Ovary (tissue), 3 donors: Measurements from ENCODE around the gene SEMA5A.

Source experiments
- EP300 ChIP-seq: sonication (generic); formaldehyde crosslinking; IDR thresholded peaks from one replicate; pipeline ENCODE4 v1.6.1; 2017; ENCODE audit warnings: antibody characterized with exemption
- POLR2A ChIP-seq: fragments of 450-650 bp; IDR thresholded peaks from one replicate; pipeline ENCODE4 v1.6.1; 2017; ENCODE audit warnings: antibody characterized with exemption, mild to moderate bottlenecking, moderate library complexity
- TF ChIP-seq, protein P1 (sequence below), 3 donors: fragments of 450-650 bp in 2 of 3; fragments of 200-600 bp in 1 of 3; IDR thresholded peaks; one replicate each; pipeline versions ENCODE4 v1.5.1 to v1.8.0; 2016 to 2022; ENCODE audit warnings: antibody characterized with exemption in 3 of 3, mild to moderate bottlenecking in 1 of 3
- donor health status: DM: no; HTN: no; CAD: no.

DNA sequence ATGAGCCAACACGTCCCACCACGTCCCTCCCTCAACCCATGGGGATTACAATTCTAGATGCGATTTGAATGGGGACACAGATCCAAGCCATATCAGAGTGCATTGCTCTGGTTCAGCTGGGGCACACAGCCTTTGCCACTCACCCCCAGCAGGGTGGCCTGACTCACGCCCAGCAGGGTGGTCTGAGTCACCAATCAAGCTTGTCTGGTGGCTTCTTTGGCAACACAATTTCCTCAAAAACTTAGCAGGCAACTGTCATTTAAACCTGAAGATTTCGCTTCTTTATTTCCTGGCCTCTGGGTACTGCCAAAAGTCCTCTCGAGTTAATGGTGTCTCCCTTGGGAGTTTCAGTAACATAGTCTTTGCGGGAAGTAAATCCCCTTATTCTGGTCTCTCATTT is 16.3 kb upstream of the SEMA5A start:
- TF ChIP-seq, protein P1, sequence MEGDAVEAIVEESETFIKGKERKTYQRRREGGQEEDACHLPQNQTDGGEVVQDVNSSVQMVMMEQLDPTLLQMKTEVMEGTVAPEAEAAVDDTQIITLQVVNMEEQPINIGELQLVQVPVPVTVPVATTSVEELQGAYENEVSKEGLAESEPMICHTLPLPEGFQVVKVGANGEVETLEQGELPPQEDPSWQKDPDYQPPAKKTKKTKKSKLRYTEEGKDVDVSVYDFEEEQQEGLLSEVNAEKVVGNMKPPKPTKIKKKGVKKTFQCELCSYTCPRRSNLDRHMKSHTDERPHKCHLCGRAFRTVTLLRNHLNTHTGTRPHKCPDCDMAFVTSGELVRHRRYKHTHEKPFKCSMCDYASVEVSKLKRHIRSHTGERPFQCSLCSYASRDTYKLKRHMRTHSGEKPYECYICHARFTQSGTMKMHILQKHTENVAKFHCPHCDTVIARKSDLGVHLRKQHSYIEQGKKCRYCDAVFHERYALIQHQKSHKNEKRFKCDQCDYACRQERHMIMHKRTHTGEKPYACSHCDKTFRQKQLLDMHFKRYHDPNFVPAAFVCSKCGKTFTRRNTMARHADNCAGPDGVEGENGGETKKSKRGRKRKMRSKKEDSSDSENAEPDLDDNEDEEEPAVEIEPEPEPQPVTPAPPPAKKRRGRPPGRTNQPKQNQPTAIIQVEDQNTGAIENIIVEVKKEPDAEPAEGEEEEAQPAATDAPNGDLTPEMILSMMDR (IDR thresholded peaks at IDR 0.05), result no peak
- TF ChIP-seq POLR2A, result no peak
- no peak for TF ChIP-seq EP300
